Prostate gland (tissue), 2 donors: ENCODE results near the gene HIBCH.

Experiments used
- POLR2AphosphoS5 ChIP-seq: sonication (generic); formaldehyde crosslinking; IDR thresholded peaks from one replicate; pipeline ENCODE4 v1.6.1; 2017; ENCODE audit warnings: antibody characterized with exemption
- TF ChIP-seq, protein P1 (sequence below), 4 experiments: fragments of 200-600 bp in 2 of 4; fragments of 450-650 bp in 2 of 4; sonication (generic) in 2 of 4; IDR thresholded peaks; 1 replicate in 3 of 4; 2 replicates in 1 of 4; pipeline ENCODE4 v1.5.1; 2016 to 2019; ENCODE audit warnings: antibody characterized with exemption in 4 of 4, mild to moderate bottlenecking in 2 of 4, moderate library complexity in 2 of 4

DNA sequence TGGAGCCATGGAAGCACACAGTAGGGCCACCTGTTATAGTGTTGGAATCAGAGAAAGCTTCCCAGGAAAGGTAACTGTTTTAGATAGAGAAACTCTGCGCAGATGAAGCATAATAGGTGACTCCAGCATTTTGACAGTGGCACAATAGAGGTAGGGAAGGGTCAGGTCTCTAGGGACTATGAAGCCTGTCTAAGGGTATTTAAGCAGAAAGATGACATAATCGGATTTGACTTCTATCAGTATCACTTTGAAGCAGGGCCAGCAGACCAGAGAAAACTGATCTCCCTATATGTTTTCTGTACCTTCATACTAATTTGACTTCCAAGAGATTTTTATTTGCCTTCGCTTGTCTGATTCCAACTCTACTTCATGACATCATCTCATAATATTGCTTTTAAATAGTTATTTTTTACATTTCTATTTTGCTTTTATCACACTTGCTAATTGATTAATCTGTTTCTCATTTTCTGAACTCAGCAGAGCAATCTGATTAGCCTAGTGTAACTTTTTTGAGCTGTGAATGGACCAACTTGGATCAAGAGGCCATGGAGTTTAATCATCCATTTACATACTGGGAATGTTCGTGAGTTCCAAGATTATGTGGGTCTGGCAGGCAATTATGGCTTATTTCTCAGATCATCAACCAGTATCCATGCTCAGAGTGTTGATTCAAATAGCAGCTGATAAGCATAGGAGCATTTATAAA, 8.4 kb upstream of the HIBCH start:
- TF ChIP-seq POLR2AphosphoS5: no peak
- TF ChIP-seq, protein P1, sequence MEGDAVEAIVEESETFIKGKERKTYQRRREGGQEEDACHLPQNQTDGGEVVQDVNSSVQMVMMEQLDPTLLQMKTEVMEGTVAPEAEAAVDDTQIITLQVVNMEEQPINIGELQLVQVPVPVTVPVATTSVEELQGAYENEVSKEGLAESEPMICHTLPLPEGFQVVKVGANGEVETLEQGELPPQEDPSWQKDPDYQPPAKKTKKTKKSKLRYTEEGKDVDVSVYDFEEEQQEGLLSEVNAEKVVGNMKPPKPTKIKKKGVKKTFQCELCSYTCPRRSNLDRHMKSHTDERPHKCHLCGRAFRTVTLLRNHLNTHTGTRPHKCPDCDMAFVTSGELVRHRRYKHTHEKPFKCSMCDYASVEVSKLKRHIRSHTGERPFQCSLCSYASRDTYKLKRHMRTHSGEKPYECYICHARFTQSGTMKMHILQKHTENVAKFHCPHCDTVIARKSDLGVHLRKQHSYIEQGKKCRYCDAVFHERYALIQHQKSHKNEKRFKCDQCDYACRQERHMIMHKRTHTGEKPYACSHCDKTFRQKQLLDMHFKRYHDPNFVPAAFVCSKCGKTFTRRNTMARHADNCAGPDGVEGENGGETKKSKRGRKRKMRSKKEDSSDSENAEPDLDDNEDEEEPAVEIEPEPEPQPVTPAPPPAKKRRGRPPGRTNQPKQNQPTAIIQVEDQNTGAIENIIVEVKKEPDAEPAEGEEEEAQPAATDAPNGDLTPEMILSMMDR (IDR thresholded peaks at IDR 0.05): no peak
